ENCODE data around the gene CPSF4L. TPM values are rescaled to one million over a fixed set of nuclear protein-coding genes. Genes with fewer than 3 reads are reported as not detected.

The CPSF4L gene
- total and polyA plus RNA-seq, 2 donors (not counting 3 experiments of a cell fraction or from before 2014, with no cell fraction given), result not detected

DNA sequence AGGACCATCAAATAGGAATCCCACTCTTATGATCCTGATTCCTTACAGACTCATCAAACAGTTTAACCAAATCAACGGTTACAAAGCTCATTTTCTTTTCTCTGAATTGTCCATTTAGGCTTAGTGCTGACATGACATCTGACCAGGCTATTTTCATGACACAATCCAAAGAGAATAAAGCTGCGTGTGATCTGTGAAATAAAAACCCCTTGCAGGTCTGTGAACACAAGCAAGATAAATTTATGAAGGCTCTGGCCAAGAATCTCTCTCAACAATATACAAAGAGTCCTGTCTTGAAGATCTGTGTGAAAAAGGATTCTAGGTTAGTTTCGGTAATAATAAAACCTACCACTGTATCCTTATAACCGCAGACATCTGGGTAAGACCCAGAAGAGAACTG is 46.8 kb downstream of the CPSF4L start:
- no TSS peak for BruUV-seq (replicated peaks)
- H3K9me3 ChIP-seq (replicated peaks; ENCODE audit: control insufficient read depth, insufficient read depth, low read length), result no peaks in the 10 kb centered on the region
- DNase-seq (ENCODE audit: low read depth, low spot score) (no peak), FAIRE-seq (no peak)
- no peak overlapping the region for H2AFZ ChIP-seq (ENCODE audit: low read depth, low read length)
- H3K4me1 ChIP-seq (ENCODE audit: control insufficient read depth, extremely low read depth, insufficient read depth, low read length), result no peaks in the 10 kb centered on the region
- no peaks in the 10 kb centered on the region for H3K9me1 ChIP-seq (replicated peaks; ENCODE audit: control insufficient read depth, extremely low read depth, insufficient read depth, low read length)
- no peak overlapping the region for H3K27ac ChIP-seq (ENCODE audit: insufficient read depth, low read depth, low read length)
- no peaks in the 10 kb centered on the region for H4K20me1 ChIP-seq (replicated peaks; ENCODE audit: control insufficient read depth, extremely low read depth, insufficient read depth, low read length)
- TF ChIP-seq, protein P1, sequence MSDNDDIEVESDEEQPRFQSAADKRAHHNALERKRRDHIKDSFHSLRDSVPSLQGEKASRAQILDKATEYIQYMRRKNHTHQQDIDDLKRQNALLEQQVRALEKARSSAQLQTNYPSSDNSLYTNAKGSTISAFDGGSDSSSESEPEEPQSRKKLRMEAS (IDR thresholded peaks at IDR 0.05; ENCODE audit: insufficient read depth, insufficient read length), result no peak
- TF ChIP-seq EZH2 (IDR thresholded peaks at IDR 0.05; ENCODE audit: borderline replicate concordance, low read depth, low read length, severe bottlenecking) (no peak), POLR2A (IDR thresholded peaks at IDR 0.05; ENCODE audit: low read depth, low read length) (no peak), POLR2AphosphoS5 (IDR thresholded peaks at IDR 0.05; ENCODE audit: insufficient read depth, low read depth, low read length) (no peak), JUN (IDR thresholded peaks at IDR 0.05; ENCODE audit: borderline replicate concordance, insufficient read depth, insufficient read length, low read depth) (no peak), GATA2 (IDR thresholded peaks at IDR 0.05; ENCODE audit: insufficient read depth, insufficient read length, low read depth, low read length) (no peak)
- POLR2A ChIA-PET, result no interaction called here
- CTCF ChIA-PET, result interaction anchor here (0.6 to 1.7 kb wide), 3 partner anchors 11 to 18 kb away, joined by 3 to 4 read pairs (median 3); a partner anchor contains a TSS
- peaks cover 1% of the 10 kb centered on the region for H3K79me2 ChIP-seq (ENCODE audit: control insufficient read depth, insufficient read depth, low read length)
- intact Hi-C loops (cut with micrococcal nuclease), result no loop called here
- H3K36me3 ChIP-seq (ENCODE audit: control insufficient read depth in 2 of 2, extremely low read depth in 1 of 2, insufficient read depth in 2 of 2, low read length in 2 of 2), result peaks cover 0 to 4% of the 10 kb centered on the region in 2 experiments
- no peak overlapping the region for H3K9ac ChIP-seq (replicated peaks; ENCODE audit: extremely low read depth, insufficient read depth, low read length)
- no peak overlapping the region for H3K4me2 ChIP-seq (ENCODE audit: insufficient read depth, low read length)
- H3K4me3 ChIP-seq (replicated peaks in 1 of 3; ENCODE audit: insufficient read depth in 1 of 3, low read depth in 1 of 3, low read length in 3 of 3), result no peak overlapping the region
- H3K27me3 ChIP-seq (ENCODE audit: control insufficient read depth in 2 of 2, insufficient read depth in 2 of 2, low read length in 2 of 2), result no peaks in the 10 kb centered on the region
- dilution Hi-C loops (cut with MboI; ENCODE audit: extremely low pct_ligation_motif_present, low sequenced_read_pairs), result no loop called here

DNA sequence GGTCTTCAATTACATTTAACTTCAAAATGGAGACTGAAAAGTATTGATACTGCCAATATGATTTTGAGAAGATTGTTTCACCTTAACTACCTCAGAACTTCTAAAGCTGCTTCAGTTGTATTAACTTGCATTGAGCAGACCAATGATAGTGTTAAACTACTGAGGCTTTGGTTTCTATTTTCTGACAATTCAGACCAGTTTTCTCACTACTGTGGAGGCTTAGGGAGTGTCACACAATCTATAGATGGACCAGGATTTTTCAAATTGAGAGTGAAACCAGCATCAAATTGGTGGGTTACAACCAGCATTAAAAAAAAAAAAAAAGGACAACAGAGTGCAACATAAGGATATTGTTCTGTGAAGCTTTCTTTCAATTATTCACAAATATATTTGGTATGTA is 47.7 kb downstream of the CPSF4L start:
- Histone ChIP-seq H3K27me3 (ENCODE audit: control insufficient read depth in 2 of 2, insufficient read depth in 2 of 2, low read length in 2 of 2) (no peaks in the 10 kb centered on the region), H3K36me3 (ENCODE audit: control insufficient read depth in 2 of 2, extremely low read depth in 1 of 2, insufficient read depth in 2 of 2, low read length in 2 of 2) (peaks cover 3 to 4% of the 10 kb centered on the region in 2 experiments), H3K27ac (ENCODE audit: insufficient read depth, low read depth, low read length) (no peak overlapping the region), H2AFZ (ENCODE audit: low read depth, low read length) (no peak overlapping the region), H3K79me2 (ENCODE audit: control insufficient read depth, insufficient read depth, low read length) (peaks cover 1% of the 10 kb centered on the region), H4K20me1 (replicated peaks; ENCODE audit: control insufficient read depth, extremely low read depth, insufficient read depth, low read length) (no peaks in the 10 kb centered on the region), H3K9me3 (replicated peaks; ENCODE audit: control insufficient read depth, insufficient read depth, low read length) (no peaks in the 10 kb centered on the region), H3K4me3 (replicated peaks in 1 of 3; ENCODE audit: insufficient read depth in 1 of 3, low read depth in 1 of 3, low read length in 3 of 3) (no peak overlapping the region), H3K4me2 (ENCODE audit: insufficient read depth, low read length) (no peak overlapping the region), H3K9ac (replicated peaks; ENCODE audit: extremely low read depth, insufficient read depth, low read length) (no peak overlapping the region), H3K4me1 (ENCODE audit: control insufficient read depth, extremely low read depth, insufficient read depth, low read length) (no peaks in the 10 kb centered on the region), H3K9me1 (replicated peaks; ENCODE audit: control insufficient read depth, extremely low read depth, insufficient read depth, low read length) (no peaks in the 10 kb centered on the region)
- FAIRE-seq (no peak), DNase-seq (ENCODE audit: low read depth, low spot score) (no peak)
- ChIA-PET POLR2A (no interaction called here), CTCF (interaction anchor here (1.7 kb wide), 1 partner anchor 18 kb away, joined by 3 read pairs; a partner anchor contains a TSS)
- no TSS peak for BruUV-seq (replicated peaks)
- intact Hi-C loops (cut with micrococcal nuclease), result no loop called here
- dilution Hi-C loops (cut with MboI; ENCODE audit: extremely low pct_ligation_motif_present, low sequenced_read_pairs), result no loop called here
- TF ChIP-seq, protein P1 (IDR thresholded peaks at IDR 0.05; ENCODE audit: insufficient read depth, insufficient read length), result no peak
- TF ChIP-seq FOS (IDR thresholded peaks at IDR 0.05; ENCODE audit: borderline replicate concordance, insufficient read depth, low read length) (no peak), GATA2 (IDR thresholded peaks at IDR 0.05; ENCODE audit: insufficient read depth, insufficient read length, low read depth, low read length) (no peak), POLR2A (IDR thresholded peaks at IDR 0.05; ENCODE audit: low read depth, low read length) (no peak), POLR2AphosphoS5 (IDR thresholded peaks at IDR 0.05; ENCODE audit: insufficient read depth, low read depth, low read length) (no peak), MYC (IDR thresholded peaks at IDR 0.05; ENCODE audit: low read depth, low read length) (no peak), EZH2 (IDR thresholded peaks at IDR 0.05; ENCODE audit: borderline replicate concordance, low read depth, low read length, severe bottlenecking) (no peak), JUN (IDR thresholded peaks at IDR 0.05; ENCODE audit: borderline replicate concordance, insufficient read depth, insufficient read length, low read depth) (no peak)
- TF ChIP-seq, protein P2, sequence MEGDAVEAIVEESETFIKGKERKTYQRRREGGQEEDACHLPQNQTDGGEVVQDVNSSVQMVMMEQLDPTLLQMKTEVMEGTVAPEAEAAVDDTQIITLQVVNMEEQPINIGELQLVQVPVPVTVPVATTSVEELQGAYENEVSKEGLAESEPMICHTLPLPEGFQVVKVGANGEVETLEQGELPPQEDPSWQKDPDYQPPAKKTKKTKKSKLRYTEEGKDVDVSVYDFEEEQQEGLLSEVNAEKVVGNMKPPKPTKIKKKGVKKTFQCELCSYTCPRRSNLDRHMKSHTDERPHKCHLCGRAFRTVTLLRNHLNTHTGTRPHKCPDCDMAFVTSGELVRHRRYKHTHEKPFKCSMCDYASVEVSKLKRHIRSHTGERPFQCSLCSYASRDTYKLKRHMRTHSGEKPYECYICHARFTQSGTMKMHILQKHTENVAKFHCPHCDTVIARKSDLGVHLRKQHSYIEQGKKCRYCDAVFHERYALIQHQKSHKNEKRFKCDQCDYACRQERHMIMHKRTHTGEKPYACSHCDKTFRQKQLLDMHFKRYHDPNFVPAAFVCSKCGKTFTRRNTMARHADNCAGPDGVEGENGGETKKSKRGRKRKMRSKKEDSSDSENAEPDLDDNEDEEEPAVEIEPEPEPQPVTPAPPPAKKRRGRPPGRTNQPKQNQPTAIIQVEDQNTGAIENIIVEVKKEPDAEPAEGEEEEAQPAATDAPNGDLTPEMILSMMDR (IDR thresholded peaks at IDR 0.05; ENCODE audit: extremely low read depth in 1 of 2, insufficient read depth in 1 of 2, low read depth in 1 of 2, low read length in 2 of 2), result no peak

All from endothelial cell of umbilical vein (primary cell).